AG04449 (cell line): Measurements from ENCODE around the gene PLEKHH1.

Experiments
- CTCF ChIA-PET: fragments of 350-600 bp; formaldehyde crosslinking; extraction: SDS; loops from one replicate; lab custom pipeline; 2021; ENCODE audit warnings: antibody characterized with exemption; lab: Yijun Ruan, JAX
- POLR2A ChIA-PET: fragments of 400-600, 350-600 bp; formaldehyde crosslinking; extraction: SDS; loops from one replicate; lab custom pipeline; 2020; ENCODE audit warnings: antibody characterized with exemption, inconsistent platforms; lab: Yijun Ruan, JAX
- DNase-seq: peaks from one replicate; pipeline ENCODE4 v3.0.0-alpha.2; 2010; ENCODE audit warnings: low read depth, low spot score
- H3K4me3 ChIP-seq: 2 replicates; pipeline ENCODE4 v1.5.1; 2011; ENCODE audit warnings: low read depth, mild to moderate bottlenecking, control low read depth, low read length
- CTCF ChIP-seq: IDR thresholded peaks from one replicate; pipeline ENCODE4 v1.5.1; 2011; ENCODE audit warnings: mild to moderate bottlenecking, moderate library complexity, low read length, control low read depth, inconsistent platforms; ENCODE audit not compliant: insufficient read depth; ENCODE audit errors: missing control alignments

PLEKHH1 gene

GRCh38 chr14:67493092-67493717, 39.9 kb upstream of the PLEKHH1 start:
- no peak overlapping the region for H3K4me3 ChIP-seq
- CTCF ChIA-PET = interaction anchor here (2.0 kb wide), 1 partner anchor 78 kb away, joined by 6 read pairs; no protein-coding TSS in a partner anchor
- POLR2A ChIA-PET = no interaction called here
- no peak for TF ChIP-seq CTCF
- no peak for DNase-seq

GRCh38 chr14:67495827-67496226, 37.3 kb upstream of the PLEKHH1 start:
- H3K4me3 ChIP-seq = no peak overlapping the region
- no peak for DNase-seq
- no peak for TF ChIP-seq CTCF
- CTCF ChIA-PET = no interaction called here
- POLR2A ChIA-PET = no interaction called here

- POLR2A ChIA-PET = no interaction called here
- DNase-seq = no peak
- CTCF ChIA-PET = no interaction called here
- no peak overlapping the region for H3K4me3 ChIP-seq
- TF ChIP-seq CTCF = no peak
Observed at GRCh38 chr14:67497216-67497615, 35.9 kb upstream of the PLEKHH1 start.

GRCh38 chr14:67497716-67498115, 35.4 kb upstream of the PLEKHH1 start:
- H3K4me3 ChIP-seq = no peak overlapping the region
- POLR2A ChIA-PET = no interaction called here
- no peak for TF ChIP-seq CTCF
- CTCF ChIA-PET = no interaction called here
- no peak for DNase-seq

- ChIA-PET POLR2A (no interaction called here), CTCF (interaction anchor here (0.8 kb wide), 1 partner anchor 13 kb away, joined by 5 read pairs; the partner anchor contains the start of gene TMEM229B)
- no peak for TF ChIP-seq CTCF
- no peak overlapping the region for H3K4me3 ChIP-seq
- DNase-seq = no peak
Observed at GRCh38 chr14:67500981-67501380, 32.1 kb upstream of the PLEKHH1 start.

- no peak for DNase-seq
- TF ChIP-seq CTCF = no peak
- POLR2A ChIA-PET = no interaction called here
- CTCF ChIA-PET = no interaction called here
- no peak overlapping the region for H3K4me3 ChIP-seq
Observed at GRCh38 chr14:67501670-67502069, 31.4 kb upstream of the PLEKHH1 start.
